ENCODE data around the gene MYLIP.

The MYLIP gene

GRCh38 chr6:16196260-16196983 lies 67.5 kb downstream of the MYLIP start:
- FAIRE-seq (no peak), DNase-seq (ENCODE audit: extremely low spot score, insufficient read length, low read depth) (no peak)

GRCh38 chr6:16196984-16197546 lies 68.2 kb downstream of the MYLIP start:
- no peak for DNase-seq (ENCODE audit: extremely low spot score, insufficient read length, low read depth)
- FAIRE-seq, result no peak

Data from GM18507 (cell line).